Measurements from ENCODE around the gene SERPING1. TPM values are rescaled to one million over a fixed set of nuclear protein-coding genes. Genes with fewer than 3 reads are reported as not detected.

The SERPING1 gene
- total RNA-seq, 1 donor, result 31.5 TPM

DNA sequence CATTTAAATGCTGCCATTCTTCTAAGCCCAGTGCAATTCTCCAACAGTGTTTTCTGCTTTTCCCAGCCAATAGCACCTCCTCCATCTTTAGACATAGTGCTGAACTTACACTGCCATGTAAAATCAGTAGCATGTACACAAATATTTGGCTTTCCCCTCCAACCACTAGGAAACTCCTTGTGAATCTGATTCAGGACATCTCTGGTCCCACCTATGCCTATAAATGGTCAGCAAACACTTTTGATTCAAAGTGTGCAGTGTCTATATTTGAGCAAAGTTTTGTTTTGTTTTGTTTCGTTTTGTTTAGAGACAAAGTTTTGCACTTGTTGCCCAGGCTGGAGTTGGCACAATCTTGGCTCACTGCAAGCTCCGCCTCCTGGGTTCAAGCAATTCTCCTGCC lies 27.4 kb downstream of the SERPING1 start:
- Histone ChIP-seq H3K79me2 (ENCODE audit: insufficient read depth, low read length) (no peaks in the 10 kb centered on the region), H3K9me3 (ENCODE audit: low read depth, low read length) (no peaks in the 10 kb centered on the region), H3K27ac (ENCODE audit: low read depth, low read length) (no peak overlapping the region), H4K20me1 (ENCODE audit: insufficient read depth, low read length) (no peaks in the 10 kb centered on the region), H3K4me3 (ENCODE audit: insufficient read depth, low read length) (no peak overlapping the region), H3K36me3 (ENCODE audit: insufficient read depth, low read length) (no peaks in the 10 kb centered on the region), H3K27me3 (ENCODE audit: insufficient read depth, low read length) (peaks cover under 1% of the 10 kb centered on the region), H3K4me1 (ENCODE audit: insufficient read depth, low read length) (no peaks in the 10 kb centered on the region), H3K4me2 (ENCODE audit: insufficient read depth, low read length) (no peak overlapping the region), H2AFZ (ENCODE audit: low read length) (no peak overlapping the region)
- TF ChIP-seq, protein P1, sequence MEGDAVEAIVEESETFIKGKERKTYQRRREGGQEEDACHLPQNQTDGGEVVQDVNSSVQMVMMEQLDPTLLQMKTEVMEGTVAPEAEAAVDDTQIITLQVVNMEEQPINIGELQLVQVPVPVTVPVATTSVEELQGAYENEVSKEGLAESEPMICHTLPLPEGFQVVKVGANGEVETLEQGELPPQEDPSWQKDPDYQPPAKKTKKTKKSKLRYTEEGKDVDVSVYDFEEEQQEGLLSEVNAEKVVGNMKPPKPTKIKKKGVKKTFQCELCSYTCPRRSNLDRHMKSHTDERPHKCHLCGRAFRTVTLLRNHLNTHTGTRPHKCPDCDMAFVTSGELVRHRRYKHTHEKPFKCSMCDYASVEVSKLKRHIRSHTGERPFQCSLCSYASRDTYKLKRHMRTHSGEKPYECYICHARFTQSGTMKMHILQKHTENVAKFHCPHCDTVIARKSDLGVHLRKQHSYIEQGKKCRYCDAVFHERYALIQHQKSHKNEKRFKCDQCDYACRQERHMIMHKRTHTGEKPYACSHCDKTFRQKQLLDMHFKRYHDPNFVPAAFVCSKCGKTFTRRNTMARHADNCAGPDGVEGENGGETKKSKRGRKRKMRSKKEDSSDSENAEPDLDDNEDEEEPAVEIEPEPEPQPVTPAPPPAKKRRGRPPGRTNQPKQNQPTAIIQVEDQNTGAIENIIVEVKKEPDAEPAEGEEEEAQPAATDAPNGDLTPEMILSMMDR (IDR thresholded peaks at IDR 0.05; ENCODE audit: extremely low read depth, low read depth, low read length), result no peak
- DNase-seq (ENCODE audit: insufficient read length, low spot score, missing footprints), result no peak

DNA sequence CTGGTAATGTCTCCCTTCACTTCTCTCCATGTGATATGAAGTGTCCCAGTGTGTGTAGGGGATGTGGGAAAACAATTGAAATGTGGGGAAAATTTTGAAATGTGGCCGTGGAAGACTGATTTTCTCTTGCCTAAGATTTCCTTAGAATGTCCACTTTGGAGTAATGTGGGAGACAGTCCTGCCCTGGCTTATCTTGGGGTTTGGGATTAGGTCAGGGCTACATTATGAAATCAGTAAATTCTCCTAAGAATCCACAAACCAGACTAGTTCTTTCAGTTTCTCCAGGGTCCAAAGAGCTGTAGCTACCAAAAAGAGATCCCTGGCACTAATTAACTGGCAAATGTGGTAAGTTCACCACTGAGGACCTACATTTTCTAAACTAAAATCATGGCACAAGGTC lies 29.4 kb downstream of the SERPING1 start:
- Histone ChIP-seq H4K20me1 (ENCODE audit: insufficient read depth, low read length) (no peaks in the 10 kb centered on the region), H3K79me2 (ENCODE audit: insufficient read depth, low read length) (no peaks in the 10 kb centered on the region), H3K9me3 (ENCODE audit: low read depth, low read length) (no peaks in the 10 kb centered on the region), H3K4me1 (ENCODE audit: insufficient read depth, low read length) (no peaks in the 10 kb centered on the region), H3K36me3 (ENCODE audit: insufficient read depth, low read length) (no peaks in the 10 kb centered on the region), H3K27ac (ENCODE audit: low read depth, low read length) (no peak overlapping the region), H3K4me2 (ENCODE audit: insufficient read depth, low read length) (no peak overlapping the region), H2AFZ (ENCODE audit: low read length) (no peak overlapping the region), H3K4me3 (ENCODE audit: insufficient read depth, low read length) (no peak overlapping the region), H3K27me3 (ENCODE audit: insufficient read depth, low read length) (peaks cover 4% of the 10 kb centered on the region)
- DNase-seq (ENCODE audit: insufficient read length, low spot score, missing footprints), result no peak
- TF ChIP-seq, protein P1 (IDR thresholded peaks at IDR 0.05; ENCODE audit: extremely low read depth, low read depth, low read length), result no peak

DNA sequence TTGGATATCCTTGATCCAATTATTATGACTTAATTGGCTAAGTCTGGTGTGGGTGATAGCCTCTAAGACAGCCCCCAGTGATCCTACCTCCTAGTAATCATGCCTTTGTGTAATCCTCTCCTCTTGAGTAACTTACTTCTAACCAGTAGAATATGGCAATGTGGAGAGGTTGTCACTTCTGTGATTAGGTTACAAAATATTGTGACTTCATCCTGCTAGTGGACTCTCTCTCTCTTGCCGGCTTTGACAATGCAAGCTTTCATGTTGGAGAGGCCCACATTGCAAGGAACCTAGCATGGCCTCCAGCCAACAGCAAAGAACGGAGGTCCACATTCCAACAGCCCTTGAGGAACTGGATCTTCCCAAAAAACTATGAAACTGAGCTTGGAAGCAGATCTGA lies 32.7 kb downstream of the SERPING1 start:
- Histone ChIP-seq H3K27ac (ENCODE audit: low read depth, low read length) (no peak overlapping the region), H3K4me3 (ENCODE audit: insufficient read depth, low read length) (no peak overlapping the region), H3K4me2 (ENCODE audit: insufficient read depth, low read length) (no peak overlapping the region), H3K4me1 (ENCODE audit: insufficient read depth, low read length) (no peaks in the 10 kb centered on the region), H3K36me3 (ENCODE audit: insufficient read depth, low read length) (no peaks in the 10 kb centered on the region), H3K27me3 (ENCODE audit: insufficient read depth, low read length) (peaks cover 13% of the 10 kb centered on the region), H3K79me2 (ENCODE audit: insufficient read depth, low read length) (no peaks in the 10 kb centered on the region), H2AFZ (ENCODE audit: low read length) (no peak overlapping the region), H3K9me3 (ENCODE audit: low read depth, low read length) (no peaks in the 10 kb centered on the region), H4K20me1 (ENCODE audit: insufficient read depth, low read length) (no peaks in the 10 kb centered on the region)
- TF ChIP-seq, protein P1 (IDR thresholded peaks at IDR 0.05; ENCODE audit: extremely low read depth, low read depth, low read length), result no peak
- DNase-seq (ENCODE audit: insufficient read length, low spot score, missing footprints), result no peak

DNA sequence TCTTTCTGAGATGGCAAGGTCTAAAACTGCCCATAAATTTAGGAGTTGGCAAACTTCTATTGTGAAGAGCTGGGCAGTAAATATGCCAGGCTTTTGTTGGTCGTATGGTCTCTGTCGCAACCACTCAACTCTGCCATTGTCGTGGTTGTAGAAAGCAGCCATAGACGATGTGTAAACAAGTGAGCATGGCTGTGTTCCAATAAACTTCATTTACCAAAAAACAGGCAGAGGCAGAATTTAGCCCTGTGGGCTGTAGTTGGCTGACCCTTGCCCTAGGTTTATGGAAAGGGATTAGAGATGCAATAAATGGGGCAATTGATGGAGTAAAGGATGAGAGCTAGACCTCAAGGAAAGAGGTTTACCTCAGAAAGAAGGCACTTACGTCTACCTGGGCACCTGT lies 34.6 kb downstream of the SERPING1 start:
- Histone ChIP-seq H3K27ac (ENCODE audit: low read depth, low read length) (no peak overlapping the region), H3K4me2 (ENCODE audit: insufficient read depth, low read length) (no peak overlapping the region), H3K4me1 (ENCODE audit: insufficient read depth, low read length) (no peaks in the 10 kb centered on the region), H3K27me3 (ENCODE audit: insufficient read depth, low read length) (peaks cover 14% of the 10 kb centered on the region), H3K36me3 (ENCODE audit: insufficient read depth, low read length) (no peaks in the 10 kb centered on the region), H3K9me3 (ENCODE audit: low read depth, low read length) (no peaks in the 10 kb centered on the region), H2AFZ (ENCODE audit: low read length) (no peak overlapping the region), H4K20me1 (ENCODE audit: insufficient read depth, low read length) (no peaks in the 10 kb centered on the region), H3K4me3 (ENCODE audit: insufficient read depth, low read length) (no peak overlapping the region), H3K79me2 (ENCODE audit: insufficient read depth, low read length) (no peaks in the 10 kb centered on the region)
- no peak for DNase-seq (ENCODE audit: insufficient read length, low spot score, missing footprints)
- TF ChIP-seq, protein P1 (IDR thresholded peaks at IDR 0.05; ENCODE audit: extremely low read depth, low read depth, low read length), result no peak
